ENCODE measurements around the gene ANAPC15. TPM values are rescaled to one million over a fixed set of nuclear protein-coding genes. Genes with fewer than 3 reads are reported as not detected.
A peak's percentile ranks its signal among the peaks of the same experiment; 100 is the strongest.

Gene ANAPC15
- total and polyA plus RNA-seq, 2 of the 13 experiments (the other 11 are each of a cell fraction or from before 2014, with no cell fraction given), result 18.8 to 25.7 TPM

DNA sequence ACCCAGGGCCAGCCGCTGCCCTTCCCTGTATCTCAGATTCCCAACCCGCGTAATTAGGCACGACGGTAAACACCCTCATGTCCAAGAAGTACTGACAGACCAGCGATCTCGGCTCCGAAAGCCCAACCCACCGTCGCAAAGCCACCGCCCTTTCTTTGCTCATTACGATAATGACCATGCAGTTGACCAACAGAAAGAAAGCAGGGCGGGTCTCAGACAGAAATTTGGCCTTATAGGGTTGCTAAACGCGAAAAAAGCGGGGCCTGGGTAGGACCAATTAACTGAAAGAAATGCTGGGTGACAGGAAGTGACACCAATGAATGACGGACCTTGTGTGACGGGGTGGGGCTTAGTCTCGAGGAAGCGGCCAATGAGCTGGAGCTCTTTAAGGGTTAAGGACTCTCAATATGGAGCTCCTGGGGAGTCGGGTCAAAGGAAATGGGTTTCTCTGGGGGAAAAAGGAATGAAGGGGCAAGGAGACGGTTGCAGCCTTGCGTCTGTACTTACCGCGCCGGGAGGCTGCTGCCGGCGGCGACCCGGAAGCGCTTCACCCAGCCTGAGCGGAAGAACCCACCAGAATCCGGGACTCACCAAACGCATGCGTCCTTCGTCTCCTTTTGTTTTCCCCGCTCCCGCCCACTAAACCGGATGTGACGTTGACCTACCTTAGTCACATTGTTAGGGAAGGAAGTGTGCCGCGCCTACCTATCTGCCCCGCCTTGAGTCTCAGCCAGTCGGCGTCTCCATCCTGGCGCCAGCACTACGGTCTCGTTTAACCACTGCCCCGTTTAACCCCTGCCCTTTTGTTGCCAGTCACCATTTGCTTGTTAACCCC, at the start of gene ANAPC15 (continued):
- TF ChIP-seq NFKBIZ (CRISPR knock-in tag; IDR thresholded peaks at IDR 0.05) (peak; percentile 79; the same call in 1 of the 2 replicates), BCL6 (CRISPR knock-in tag; IDR thresholded peaks at IDR 0.05) (peak; percentile 17; the same call in 1 of the 2 replicates), ZNF382 (CRISPR knock-in tag; IDR thresholded peaks at IDR 0.05; ENCODE audit: borderline replicate concordance) (no peak), GLI4 (CRISPR knock-in tag; IDR thresholded peaks at IDR 0.05; ENCODE audit: borderline replicate concordance) (no peak), SIN3B (IDR thresholded peaks at IDR 0.05; ENCODE audit: low read length) (no peak; the same call in 1 of the 2 replicates), ZFP37 (CRISPR knock-in tag; IDR thresholded peaks at IDR 0.05; ENCODE audit: borderline replicate concordance) (0 out of 2 replicates have a peak, but pooled peaks have one; percentile 45), ZNF788 (CRISPR knock-in tag; IDR thresholded peaks at IDR 0.05; ENCODE audit: borderline replicate concordance) (peak; percentile 70; the same call in 1 of the 2 replicates)
- TF ChIP-seq, protein P1, sequence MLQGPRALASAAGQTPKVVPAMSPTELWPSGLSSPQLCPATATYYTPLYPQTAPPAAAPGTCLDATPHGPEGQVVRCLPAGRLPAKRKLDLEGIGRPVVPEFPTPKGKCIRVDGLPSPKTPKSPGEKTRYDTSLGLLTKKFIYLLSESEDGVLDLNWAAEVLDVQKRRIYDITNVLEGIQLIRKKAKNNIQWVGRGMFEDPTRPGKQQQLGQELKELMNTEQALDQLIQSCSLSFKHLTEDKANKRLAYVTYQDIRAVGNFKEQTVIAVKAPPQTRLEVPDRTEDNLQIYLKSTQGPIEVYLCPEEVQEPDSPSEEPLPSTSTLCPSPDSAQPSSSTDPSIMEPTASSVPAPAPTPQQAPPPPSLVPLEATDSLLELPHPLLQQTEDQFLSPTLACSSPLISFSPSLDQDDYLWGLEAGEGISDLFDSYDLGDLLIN (CRISPR knock-in tag; IDR thresholded peaks at IDR 0.05; ENCODE audit: borderline replicate concordance), result 0 out of 2 replicates have a peak, but pooled peaks have one; percentile 16
- TF ChIP-seq, protein P2, sequence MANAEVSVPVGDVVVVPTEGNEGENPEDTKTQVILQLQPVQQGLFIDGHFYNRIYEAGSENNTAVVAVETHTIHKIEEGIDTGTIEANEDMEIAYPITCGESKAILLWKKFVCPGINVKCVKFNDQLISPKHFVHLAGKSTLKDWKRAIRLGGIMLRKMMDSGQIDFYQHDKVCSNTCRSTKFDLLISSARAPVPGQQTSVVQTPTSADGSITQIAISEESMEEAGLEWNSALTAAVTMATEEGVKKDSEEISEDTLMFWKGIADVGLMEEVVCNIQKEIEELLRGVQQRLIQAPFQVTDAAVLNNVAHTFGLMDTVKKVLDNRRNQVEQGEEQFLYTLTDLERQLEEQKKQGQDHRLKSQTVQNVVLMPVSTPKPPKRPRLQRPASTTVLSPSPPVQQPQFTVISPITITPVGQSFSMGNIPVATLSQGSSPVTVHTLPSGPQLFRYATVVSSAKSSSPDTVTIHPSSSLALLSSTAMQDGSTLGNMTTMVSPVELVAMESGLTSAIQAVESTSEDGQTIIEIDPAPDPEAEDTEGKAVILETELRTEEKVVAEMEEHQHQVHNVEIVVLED (CRISPR knock-in tag; IDR thresholded peaks at IDR 0.05; ENCODE audit: borderline replicate concordance), result peak; percentile 63; the same call in 1 of the 2 replicates
- TF ChIP-seq, protein P3, sequence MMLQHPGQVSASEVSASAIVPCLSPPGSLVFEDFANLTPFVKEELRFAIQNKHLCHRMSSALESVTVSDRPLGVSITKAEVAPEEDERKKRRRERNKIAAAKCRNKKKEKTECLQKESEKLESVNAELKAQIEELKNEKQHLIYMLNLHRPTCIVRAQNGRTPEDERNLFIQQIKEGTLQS (CRISPR knock-in tag; IDR thresholded peaks at IDR 0.05), result no peak
